ENCODE measurements around the gene HOXA13. TPM values are rescaled to one million over a fixed set of nuclear protein-coding genes. Genes with fewer than 3 reads are reported as not detected.
A peak's percentile ranks its signal among the peaks of the same experiment; 100 is the strongest.

Gene HOXA13
- total RNA-seq, 1 donor from 2014 or later = not detected

GRCh38 chr7:27188386-27189294 is 11.3 kb downstream of the HOXA13 start:
- Mint-ChIP-seq H3K27ac (no peak overlapping the region), H3K4me3 (peak overlapping the region; percentile 69), H3K9me3 (no peaks in the 10 kb centered on the region), H3K27me3 (peaks cover 76% of the 10 kb centered on the region), H3K4me1 (peaks cover 54% of the 10 kb centered on the region), H3K36me3 (ENCODE audit: low read depth) (no peaks in the 10 kb centered on the region)
- DNase-seq (peak; percentile 36), ATAC-seq (ENCODE audit: low read depth) (no peak)
- intact Hi-C loops (cut with micrococcal nuclease) = loop anchor here (1.0 to 5.0 kb wide), 2 partner anchors 24 to 1326 kb away; no protein-coding TSS in a partner anchor
- POLR2A ChIA-PET = interaction anchor here (1.4 kb wide), 1 partner anchor 26 kb away, joined by 3 read pairs; no protein-coding TSS in a partner anchor
- TF ChIP-seq CTCF (IDR thresholded peaks at IDR 0.05) = no peak
- CTCF ChIA-PET = no interaction called here

DNA sequence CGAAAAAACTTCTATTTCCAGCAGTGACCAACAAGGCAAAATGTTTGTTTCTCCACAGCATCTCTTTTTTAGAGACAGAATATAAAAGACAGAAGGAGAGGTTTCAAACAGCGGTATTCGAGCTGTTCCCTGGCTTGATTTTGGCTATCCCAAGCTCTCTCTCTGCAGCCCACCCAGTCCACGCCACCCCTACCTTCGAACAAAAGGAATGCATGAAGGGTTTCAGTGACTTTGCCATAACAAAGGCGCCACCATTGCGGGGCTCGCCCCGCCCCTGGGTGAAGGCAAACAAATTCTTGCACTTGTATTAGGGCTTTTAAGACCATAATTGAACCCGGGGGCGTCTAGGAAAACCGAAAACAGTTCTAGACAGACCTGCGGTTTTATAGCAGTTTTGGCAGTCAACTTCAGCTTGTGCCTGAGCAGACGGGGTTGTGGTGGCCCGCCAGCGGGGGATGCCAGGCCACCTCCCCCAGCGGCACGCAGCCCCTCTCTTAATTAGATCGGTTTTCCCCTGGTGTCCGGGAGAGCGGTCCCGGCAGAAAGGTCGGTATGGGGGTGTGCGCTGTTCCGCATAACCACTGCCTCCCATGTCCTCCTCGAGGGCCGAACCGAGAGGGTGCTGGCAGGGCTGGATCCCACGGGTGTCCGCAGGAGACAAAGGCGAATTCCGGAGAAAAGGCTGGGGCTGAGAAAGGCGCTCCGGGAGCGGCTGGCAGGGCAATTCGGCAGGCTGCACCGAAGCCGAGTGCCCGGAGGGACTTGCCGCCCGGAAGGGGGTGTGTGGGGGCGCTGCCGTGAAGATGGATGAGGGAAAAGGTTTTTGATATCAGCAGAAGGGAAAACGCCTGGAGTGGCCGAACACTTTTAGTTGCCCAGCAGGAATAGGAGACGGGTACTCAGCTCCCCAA is 12.2 kb downstream of the HOXA13 start:
- Mint-ChIP-seq H3K27ac (no peak overlapping the region), H3K9me3 (no peaks in the 10 kb centered on the region), H3K4me3 (no peak overlapping the region), H3K36me3 (ENCODE audit: low read depth) (no peaks in the 10 kb centered on the region), H3K4me1 (peaks cover 48% of the 10 kb centered on the region), H3K27me3 (peaks cover 73% of the 10 kb centered on the region)
- peak; percentile 18 for DNase-seq
- no peak for ATAC-seq (ENCODE audit: low read depth)
- ChIA-PET CTCF (interaction anchor here (0.6 to 2.0 kb wide), 5 partner anchors 8 to 1334 kb away, joined by 3 to 13 read pairs (median 4); no protein-coding TSS in a partner anchor), POLR2A (interaction anchor here (0.6 to 1.4 kb wide), 2 partner anchors 25 to 48 kb away, joined by 3 to 4 read pairs; no protein-coding TSS in a partner anchor)
- intact Hi-C loops (cut with micrococcal nuclease) = loop anchor here (1.0 to 5.0 kb wide), 3 partner anchors 23 to 1325 kb away; no protein-coding TSS in a partner anchor
- TF ChIP-seq CTCF (IDR thresholded peaks at IDR 0.05) = no peak

- Mint-ChIP-seq H3K9me3 (no peaks in the 10 kb centered on the region), H3K4me1 (peaks cover 43% of the 10 kb centered on the region), H3K4me3 (no peak overlapping the region), H3K27ac (no peak overlapping the region), H3K36me3 (ENCODE audit: low read depth) (no peaks in the 10 kb centered on the region), H3K27me3 (peaks cover 74% of the 10 kb centered on the region)
- no peak for DNase-seq
- intact Hi-C loops (cut with micrococcal nuclease) = loop anchor here (2.0 to 5.0 kb wide), 2 partner anchors 36 to 1325 kb away; no protein-coding TSS in a partner anchor
- no peak for TF ChIP-seq CTCF (IDR thresholded peaks at IDR 0.05)
- ChIA-PET POLR2A (interaction anchor here (0.6 kb wide), 1 partner anchor 49 kb away, joined by 4 read pairs; no protein-coding TSS in a partner anchor), CTCF (interaction anchor here (0.6 to 2.0 kb wide), 5 partner anchors 9 to 1333 kb away, joined by 3 to 13 read pairs (median 4); no protein-coding TSS in a partner anchor)
- ATAC-seq (ENCODE audit: low read depth) = no peak
Measured at GRCh38 chr7:27186668-27187474, 13.0 kb downstream of the HOXA13 start.

DNA sequence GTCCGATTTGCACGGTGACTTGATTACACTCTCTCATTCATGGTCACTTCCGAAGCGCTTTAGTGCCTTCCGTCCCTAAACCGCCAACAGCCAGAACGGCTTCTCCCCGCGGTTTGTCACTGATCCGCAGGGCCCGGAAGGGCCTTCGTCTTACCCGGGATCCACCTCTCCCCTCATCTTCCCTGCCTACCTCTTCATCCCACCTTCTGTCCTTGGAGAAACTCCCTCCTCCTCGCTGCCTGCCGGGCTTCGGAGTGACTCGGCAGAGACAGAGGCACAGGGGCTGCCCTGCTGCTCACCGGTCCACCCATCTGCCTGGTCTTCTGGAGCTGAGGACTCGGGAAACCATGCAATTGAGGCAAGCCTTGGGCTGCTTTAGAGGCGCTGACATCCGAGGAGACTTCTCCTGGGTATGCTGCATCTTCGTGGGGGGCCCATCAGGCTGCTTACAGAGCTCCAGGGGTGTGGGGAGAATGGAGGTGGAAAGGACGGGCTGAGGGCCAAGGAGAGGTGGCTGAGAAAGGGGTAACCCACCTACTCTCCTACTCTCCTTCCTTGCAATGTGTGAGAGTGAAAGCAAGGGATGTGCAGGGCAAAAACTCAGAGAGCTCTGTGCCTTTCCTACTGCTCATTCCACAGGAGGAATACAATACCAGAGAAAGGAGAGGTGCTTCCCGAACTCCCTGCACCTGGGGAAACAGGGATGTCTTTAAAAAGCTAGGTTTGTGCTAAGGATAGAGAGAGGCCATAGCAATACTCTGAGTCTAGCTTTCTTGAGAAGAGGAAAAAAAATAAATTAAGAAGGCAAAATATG is 13.8 kb downstream of the HOXA13 start:
- no peak for TF ChIP-seq CTCF (IDR thresholded peaks at IDR 0.05)
- H3K4me3 Mint-ChIP-seq = peak overlapping the region; percentile 52
- H3K27me3 Mint-ChIP-seq = peaks cover 74% of the 10 kb centered on the region
- ChIA-PET CTCF (interaction anchor here (1.3 to 2.0 kb wide), 4 partner anchors 10 to 1332 kb away, joined by 4 to 13 read pairs (median 5); no protein-coding TSS in a partner anchor), POLR2A (no interaction called here)
- peak overlapping the region; percentile 46 for H3K27ac Mint-ChIP-seq
- H3K9me3 Mint-ChIP-seq = no peaks in the 10 kb centered on the region
- peaks cover 43% of the 10 kb centered on the region for H3K4me1 Mint-ChIP-seq
- H3K36me3 Mint-ChIP-seq (ENCODE audit: low read depth) = no peaks in the 10 kb centered on the region
- ATAC-seq (ENCODE audit: low read depth) = no peak
- intact Hi-C loops (cut with micrococcal nuclease) = loop anchor here (2.0 to 5.0 kb wide), 3 partner anchors 15 to 1324 kb away; partner anchors contain the start of gene HOXA13
- DNase-seq = peak; percentile 20

Measured in activated B cell treated with CpG ODN at 0.5 μM for 24 hours (primary cell).